ENCODE data around the gene TMPRSS13.

TMPRSS13 gene

DNA sequence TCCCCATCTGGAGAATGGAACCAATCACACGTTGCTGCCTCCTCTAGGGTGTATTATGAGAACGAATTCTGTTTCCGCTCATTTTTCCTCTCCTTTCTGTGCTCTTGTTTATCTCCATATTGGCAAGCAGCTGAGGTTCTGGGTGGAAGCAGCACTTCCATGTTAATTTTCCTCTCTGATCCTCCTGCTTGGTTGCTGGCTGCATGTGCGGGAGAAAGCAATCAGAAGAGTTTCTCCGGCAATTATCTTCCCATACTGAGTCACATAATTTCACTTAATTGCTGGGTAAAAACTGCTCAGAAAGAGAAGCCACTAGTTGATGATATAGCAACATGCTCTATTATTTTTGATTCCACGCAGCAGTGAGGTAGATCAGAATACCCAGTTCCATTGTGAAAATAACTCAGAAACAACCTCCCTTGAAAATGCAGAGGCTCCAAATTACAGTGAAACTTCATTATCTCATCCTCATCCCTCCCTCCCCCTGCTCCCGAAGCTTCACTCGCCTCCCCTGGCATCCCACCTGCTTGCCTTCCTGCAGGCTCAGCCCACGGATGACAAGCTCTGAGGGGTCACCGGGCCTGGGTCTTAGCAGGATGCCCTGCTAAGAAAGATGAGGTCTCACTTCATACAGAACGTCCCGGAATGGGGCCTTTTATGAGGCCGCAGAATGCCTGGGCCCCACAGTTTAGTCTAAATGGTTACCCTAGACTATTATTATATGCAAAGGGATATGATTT, 73.1 kb downstream of the TMPRSS13 start:
- no peak for DNase-seq (ENCODE audit: low spot score)

DNA sequence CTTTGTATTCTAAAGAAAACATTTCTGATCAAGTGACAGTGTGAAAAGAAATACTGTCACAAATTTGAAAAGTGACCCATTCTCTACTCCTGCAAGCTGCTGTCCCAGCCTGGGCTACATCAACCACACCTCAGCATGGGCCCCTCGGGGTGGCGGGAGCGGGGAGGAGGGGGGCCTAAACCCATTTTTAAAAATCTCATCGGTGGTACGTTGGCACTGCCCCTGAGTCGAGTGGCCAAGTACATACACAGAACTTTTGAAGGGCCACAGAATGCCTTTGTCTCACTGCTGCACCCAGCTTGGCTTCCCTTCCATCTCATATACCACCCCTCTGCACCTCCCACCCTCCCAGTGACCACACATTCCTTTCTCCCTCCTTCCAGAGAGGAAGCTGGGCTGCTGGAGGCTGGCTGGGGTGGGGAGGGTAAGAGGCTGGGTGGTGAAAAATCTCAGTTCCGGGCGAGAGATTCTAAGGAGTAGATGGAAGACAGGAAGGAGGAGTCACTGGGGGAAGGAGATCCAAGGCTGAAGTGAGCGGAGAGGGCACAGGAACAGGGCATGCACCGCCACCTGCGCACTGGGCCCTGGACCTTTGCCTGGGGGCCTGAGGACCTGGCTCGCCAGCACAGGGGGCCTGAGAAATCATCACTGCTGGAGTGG, 73.9 kb downstream of the TMPRSS13 start:
- DNase-seq (ENCODE audit: low spot score) = no peak

DNA sequence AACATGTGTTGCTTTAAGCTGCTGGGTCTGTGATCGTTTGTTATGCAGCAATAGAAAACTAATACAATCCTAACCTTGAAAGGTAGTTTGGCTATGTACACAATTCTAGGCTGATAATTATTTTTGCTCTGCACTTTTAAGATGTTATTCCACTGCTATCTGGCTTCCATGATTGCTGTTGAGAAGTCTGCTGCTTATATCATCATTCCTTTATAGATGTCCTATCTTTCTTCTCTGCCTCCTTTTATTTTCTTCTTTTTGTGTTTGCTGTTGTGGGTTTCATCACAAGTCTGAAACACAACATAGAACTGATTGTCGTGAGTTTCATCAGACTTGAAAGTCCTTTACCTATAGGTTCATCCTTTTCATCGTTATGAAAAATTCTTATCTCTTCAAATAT, 76.9 kb downstream of the TMPRSS13 start:
- DNase-seq (ENCODE audit: low spot score) = no peak

DNA sequence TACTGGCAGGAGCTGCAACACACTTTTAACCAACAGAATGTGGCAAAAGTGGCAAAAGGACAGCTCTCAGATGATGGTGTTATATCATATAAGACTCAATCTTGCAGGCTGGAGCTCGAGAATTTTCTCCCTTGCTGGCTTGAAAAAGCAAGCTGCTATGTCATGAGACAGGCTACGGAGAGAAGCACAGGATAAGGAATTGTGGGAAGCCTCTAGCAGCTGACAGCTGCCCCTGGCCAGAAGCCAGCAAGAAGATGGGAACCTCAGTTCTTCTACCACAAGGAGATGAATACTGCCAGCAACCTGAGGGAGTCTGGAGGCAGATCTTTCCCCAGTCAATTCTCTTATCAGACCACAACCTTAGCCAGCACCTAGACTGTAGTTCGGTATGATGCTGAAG, 77.3 kb downstream of the TMPRSS13 start:
- no peak for DNase-seq (ENCODE audit: low spot score)

DNA sequence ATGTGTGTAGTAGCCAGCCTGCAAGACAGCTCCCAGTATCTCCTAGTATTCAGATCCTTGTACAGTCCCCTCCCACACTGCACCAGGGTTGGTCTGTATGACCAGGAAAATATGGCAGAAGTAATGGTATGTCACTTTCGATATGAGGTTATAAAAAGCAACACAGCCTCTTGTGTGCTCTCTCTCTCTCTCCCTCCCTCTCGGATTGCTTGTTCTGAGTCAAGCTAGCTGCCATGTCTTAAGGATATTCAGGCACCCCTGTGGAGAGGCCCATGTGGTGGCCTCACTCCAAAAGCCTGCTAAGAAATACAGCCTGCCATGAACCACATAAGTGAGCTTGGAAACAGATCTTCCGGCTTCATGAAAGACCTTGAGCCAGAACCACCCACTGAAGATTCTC, 78.1 kb downstream of the TMPRSS13 start:
- no peak for DNase-seq (ENCODE audit: low spot score)
